ENCODE results near the gene PPP1R9A.

The PPP1R9A gene

GRCh38 chr7:94907026-94907810, at the start of gene PPP1R9A:
TSS of gene PPP1R9A (plus strand) at chr7:94907594. CDS start at chr7:94910114, 2,520 bp downstream.
- no peak for DNase-seq

GRCh38 chr7:94871132-94871531, 36.3 kb upstream of the PPP1R9A start:
- DNase-seq = no peak

- DNase-seq = no peak
Measured at GRCh38 chr7:94873239-94873638, 34.2 kb upstream of the PPP1R9A start.

- no peak for DNase-seq
Measured at GRCh38 chr7:94874036-94874785, 33.2 kb upstream of the PPP1R9A start.

GRCh38 chr7:94875201-94875600, 32.2 kb upstream of the PPP1R9A start:
- DNase-seq = no peak

- DNase-seq = no peak
Measured at GRCh38 chr7:94877731-94878670, 29.4 kb upstream of the PPP1R9A start.

GRCh38 chr7:94882891-94883290, 24.5 kb upstream of the PPP1R9A start:
- DNase-seq = no peak

- DNase-seq = no peak
Measured at GRCh38 chr7:94883616-94884015, 23.8 kb upstream of the PPP1R9A start.

GRCh38 chr7:94888551-94888950, 18.8 kb upstream of the PPP1R9A start:
- no peak for DNase-seq

- no peak for DNase-seq
Measured at GRCh38 chr7:94888995-94889523, 18.3 kb upstream of the PPP1R9A start.

GRCh38 chr7:94890216-94890615, 17.2 kb upstream of the PPP1R9A start:
- no peak for DNase-seq

- no peak for DNase-seq
Measured at GRCh38 chr7:94893661-94894060, 13.7 kb upstream of the PPP1R9A start.

- no peak for DNase-seq
Measured at GRCh38 chr7:94897541-94897940, 9.9 kb upstream of the PPP1R9A start.

- no peak for DNase-seq
Measured at GRCh38 chr7:94898340-94898739, 9.1 kb upstream of the PPP1R9A start.

- DNase-seq = no peak
Measured at GRCh38 chr7:94901981-94902380, 5.4 kb upstream of the PPP1R9A start.

GRCh38 chr7:94903971-94904370, 3.4 kb upstream of the PPP1R9A start:
- no peak for DNase-seq

- no peak for DNase-seq
Measured at GRCh38 chr7:94904982-94905381, 2.4 kb upstream of the PPP1R9A start.

GRCh38 chr7:94906065-94906851, 1.1 kb upstream of the PPP1R9A start:
- no peak for DNase-seq

GRCh38 chr7:94907811-94908322, 473 bp downstream of the PPP1R9A start:
- DNase-seq = no peak

GRCh38 chr7:94908323-94909178, 1.2 kb downstream of the PPP1R9A start:
- no peak for DNase-seq

- no peak for DNase-seq
Measured at GRCh38 chr7:94909179-94909466, 1.7 kb downstream of the PPP1R9A start.
